K562 (cell line): Measurements from ENCODE around the gene CD68. TPM values are rescaled to one million over a fixed set of nuclear protein-coding genes. Genes with fewer than 3 reads are reported as not detected.

Experiments
- CHD2 ChIP-seq: IDR thresholded peaks from 2 replicates; pipeline ENCODE4 v1.6.1; 2011; ENCODE audit warnings: low read depth, low read length
- CREB3 ChIP-seq: fragments of 450-650 bp; conservative IDR thresholded peaks from 2 replicates; pipeline ENCODE4 v1.6.1; 2016; ENCODE audit warnings: missing genetic modification characterization, low read depth, mild to moderate bottlenecking, missing compliant biosample characterization, moderate library complexity
- CTCFL ChIP-seq: IDR thresholded peaks from 2 replicates; pipeline ENCODE4 v1.6.1; 2011; ENCODE audit warnings: borderline replicate concordance, low read depth, mild to moderate bottlenecking, moderate library complexity, low read length; ENCODE audit not compliant: insufficient read depth, poor library complexity, severe bottlenecking
- E2F6 ChIP-seq, 2 experiments: IDR thresholded peaks; 2 replicates each; pipeline ENCODE4 v1.6.1; 2011; ENCODE audit warnings: borderline replicate concordance in 1 of 2, control low read depth in 1 of 2, low read depth in 1 of 2, low read length in 1 of 2, mild to moderate bottlenecking in 1 of 2, mixed read lengths in 1 of 2, moderate library complexity in 1 of 2; ENCODE audit not compliant: insufficient read depth in 1 of 2, insufficient read length in 1 of 2, poor library complexity in 1 of 2, severe bottlenecking in 1 of 2; ENCODE audit errors: extremely low read depth in 1 of 2
- FOXM1 ChIP-seq, 2 experiments: fragments of 450-650 bp in 1 of 2; sonication (generic) in 1 of 2; formaldehyde crosslinking in 1 of 2; IDR thresholded peaks; 2 replicates each; pipeline versions ENCODE4 v1.6.1 to v1.9.0; 2017 to 2022; ENCODE audit warnings: low read depth in 2 of 2, mild to moderate bottlenecking in 2 of 2, missing genetic modification reagents in 1 of 2, moderate library complexity in 1 of 2
- IFI16 ChIP-seq: fragments of 250-450 bp; sonication (Bioruptor Pico); IDR thresholded peaks from 2 replicates; pipeline ENCODE4 v2.1.2; 2022; ENCODE audit warnings: mild to moderate bottlenecking, inconsistent platforms
- PHF8 ChIP-seq: fragments of 200-600 bp; sonication (generic); IDR thresholded peaks from 2 replicates; pipeline ENCODE4 v1.6.1; 2012; ENCODE audit warnings: mixed run types, mild to moderate bottlenecking, inconsistent platforms, low read length, moderate library complexity, borderline replicate concordance
- PTTG1 ChIP-seq: fragments of 450-650 bp; IDR thresholded peaks from 2 replicates; pipeline ENCODE4 v1.6.1; 2016; ENCODE audit warnings: low read depth, mild to moderate bottlenecking, missing genetic modification characterization, missing compliant biosample characterization
- STAG1 ChIP-seq: sonication (generic); formaldehyde crosslinking; IDR thresholded peaks from 2 replicates; pipeline ENCODE4 v1.5.0; 2020; ENCODE audit warnings: missing genetic modification reagents, borderline replicate concordance
- TSC22D4 ChIP-seq: fragments of 450-650 bp; IDR thresholded peaks from 2 replicates; pipeline ENCODE4 v1.6.1; 2016; ENCODE audit warnings: missing genetic modification characterization, missing biosample characterization, control low read depth
- ZBTB11 ChIP-seq, 3 experiments: fragments of 200-800 bp in 1 of 3; fragments of 250-450 bp in 1 of 3; fragments of 450-650 bp in 1 of 3; sonication (Bioruptor Pico) in 1 of 3; sonication (Bioruptor generic) in 1 of 3; formaldehyde crosslinking in 1 of 3; IDR thresholded peaks; 2 replicates each; pipeline versions ENCODE4 v1.6.1 to v1.8.0; 2016 to 2022; ENCODE audit warnings: mild to moderate bottlenecking in 2 of 3, missing genetic modification characterization in 2 of 3, missing compliant biosample characterization in 1 of 3, moderate library complexity in 1 of 3
- ZBTB5 ChIP-seq: fragments of 450-650 bp; IDR thresholded peaks from 2 replicates; pipeline ENCODE4 v1.6.1; 2017; ENCODE audit warnings: antibody characterized with exemption
- polyA plus RNA-seq, 8 experiments: library from polyadenylated mRNA; depleted of rRNA in 4 of 8; stranded (reverse) in 5 of 8; unstranded in 3 of 8; fragments of >200 nt; fragmentation: Nextera tagmentation in 2 of 8; fragmentation: Illumina TruSeq in 1 of 8; extraction: Ambion mirVana in 2 of 8; extraction: Trizol in 1 of 8; gene quantifications; 2 replicates each; pipeline versions ENCODE4 v1.2.1 to v1.2.3, GENCODE V29; 2011 to 2014; ENCODE audit warnings: inconsistent platforms in 1 of 8, missing spikeins in 1 of 8
- total RNA-seq, 7 experiments: library from RNA; depleted of rRNA in 6 of 7; stranded (reverse); fragments of >200 nt in 6 of 7; fragmentation: Illumina TruSeq in 2 of 7; extraction: Trizol in 2 of 7; gene quantifications; 2 replicates each; pipeline versions ENCODE4 v1.2.1 to v1.2.3, GENCODE V29; 2011 to 2021; ENCODE audit warnings: low replicate concordance in 1 of 7

Gene CD68
- total and polyA plus RNA-seq, 9 of the 15 experiments (the other 6 are each of a cell fraction or from before 2014, with no cell fraction given) = 28.2 to 89.8 (median 37.7) TPM

GRCh38 chr17:7583253-7584109 is 4.0 kb downstream of the CD68 start, which contains the start of gene MPDU1 (continued):
- TF ChIP-seq PHF8 (peak; percentile 74), TSC22D4 (tag) (no peak), STAG1 (CRISPR knock-in tag) (no peak), CREB3 (tag) (peak; percentile 87), E2F6 (IDR thresholded peaks at IDR 0.05; ENCODE audit: borderline replicate concordance in 1 of 2, extremely low read depth in 1 of 2, insufficient read depth in 1 of 2, insufficient read length in 1 of 2, low read depth in 1 of 2, low read length in 1 of 2, poor library complexity in 1 of 2, severe bottlenecking in 1 of 2) (peak; percentile 93 to 96), ZBTB11 (CRISPR knock-in tag; IDR thresholded peaks at IDR 0.05) (peak in 2 of 3 experiments; percentile 90 to 97; a peak in 5 of 6 replicates), IFI16 (CRISPR knock-in tag) (no peak), FOXM1 (IDR thresholded peaks at IDR 0.05; ENCODE audit: low read depth) (no peak), FOXM1 (CRISPR knock-in tag; IDR thresholded peaks at IDR 0.05; ENCODE audit: low read depth) (0 out of 2 replicates have a peak, but pooled peaks have one; percentile 67), ZBTB5 (no peak), CTCFL (no peak), CHD2 (no peak), PTTG1 (no peak)
